ENCODE results near the gene HOXA7.

GRCh38 chr7:27165089-27165995, 8.9 kb upstream of the HOXA7 start, which contains the start of gene HOXA9:
- TF ChIP-seq CTCF (IDR thresholded peaks at IDR 0.05; ENCODE audit: low read length): no peak
- no peak for TF ChIP-seq EZH2 (optimal IDR thresholded peaks at IDR 0.05; ENCODE audit: low read depth, low read length)
- TF ChIP-seq EZH2phosphoT487 (IDR thresholded peaks at IDR 0.05; ENCODE audit: low read length): no peak
